GM18519 (cell line): ENCODE measurements around the gene NOS1.

Source experiments
- ATAC-seq: cut with Tn5 transposase; IDR thresholded peaks from one replicate; pipeline ENCODE4 v1.9.1; 2021; ENCODE audit warnings: mild to moderate bottlenecking, moderate library complexity; ENCODE audit not compliant: unreplicated experiment, low FRiP score

The NOS1 gene

DNA sequence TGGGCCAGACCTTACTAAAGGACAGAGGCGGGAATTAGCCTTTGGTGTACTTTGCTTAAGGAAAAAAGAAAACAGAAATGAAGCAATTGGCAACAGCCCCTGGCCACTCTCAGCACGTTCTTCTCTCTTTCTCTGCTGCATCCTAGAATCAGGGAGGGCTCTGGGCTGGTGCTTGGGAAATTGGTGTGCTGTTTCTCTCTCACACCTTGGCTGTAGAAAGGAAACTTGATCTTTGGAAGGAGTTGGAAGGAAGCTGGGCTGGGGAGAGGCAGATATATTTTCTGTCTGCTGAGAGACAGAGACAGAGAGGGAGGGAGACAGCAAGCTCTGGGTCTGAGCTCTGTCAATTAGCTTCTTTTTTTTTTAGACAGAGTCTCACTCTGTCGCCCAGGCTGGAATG lies 27.4 kb downstream of the NOS1 start:
- ATAC-seq: no peak

DNA sequence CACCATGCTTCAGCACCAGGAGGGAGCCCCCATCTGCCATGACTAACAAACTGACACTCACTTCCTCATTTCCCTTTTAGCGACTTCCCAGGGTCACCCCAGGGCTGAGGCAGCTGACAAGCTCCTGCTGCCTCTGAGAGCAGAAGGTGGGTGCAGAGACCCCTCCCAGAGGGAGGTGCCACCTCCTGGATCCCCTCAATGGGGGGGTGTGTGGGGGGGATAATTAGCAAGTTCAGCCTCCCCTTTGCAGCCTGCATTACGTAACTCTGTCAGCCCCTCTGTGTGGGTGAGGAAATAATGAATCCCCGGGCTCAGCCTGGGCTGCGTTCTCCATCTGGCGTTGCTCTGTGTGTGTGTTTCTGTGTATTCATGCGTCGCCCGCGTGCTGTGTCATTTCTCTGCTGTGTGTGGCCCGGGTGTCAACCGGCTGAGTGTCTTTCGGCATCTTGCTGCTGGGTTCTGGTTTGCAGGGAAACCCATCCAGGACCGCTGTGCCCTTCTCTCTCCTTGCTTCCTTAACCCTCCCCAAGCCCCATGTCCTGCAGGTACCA lies 28.0 kb downstream of the NOS1 start:
- no peak for ATAC-seq

DNA sequence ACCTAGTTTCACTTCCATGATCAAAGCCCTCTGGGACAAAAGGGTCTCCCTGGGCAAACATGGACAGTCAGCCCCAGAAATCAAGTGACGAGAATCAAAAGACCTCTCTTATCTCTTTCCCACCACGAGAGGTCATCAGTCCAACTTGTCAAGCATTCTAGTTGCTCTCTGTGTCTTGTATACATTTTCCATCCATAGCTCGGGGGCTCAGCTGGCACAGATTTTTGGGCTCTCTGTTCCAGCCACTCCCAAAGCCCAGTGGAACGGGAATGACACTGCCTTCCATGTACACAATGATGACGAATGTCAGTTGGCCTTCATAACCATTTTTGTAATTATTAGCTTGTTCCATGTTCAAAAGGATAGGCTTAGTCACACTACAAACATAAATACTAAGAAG lies 29.7 kb downstream of the NOS1 start:
- no peak for ATAC-seq

DNA sequence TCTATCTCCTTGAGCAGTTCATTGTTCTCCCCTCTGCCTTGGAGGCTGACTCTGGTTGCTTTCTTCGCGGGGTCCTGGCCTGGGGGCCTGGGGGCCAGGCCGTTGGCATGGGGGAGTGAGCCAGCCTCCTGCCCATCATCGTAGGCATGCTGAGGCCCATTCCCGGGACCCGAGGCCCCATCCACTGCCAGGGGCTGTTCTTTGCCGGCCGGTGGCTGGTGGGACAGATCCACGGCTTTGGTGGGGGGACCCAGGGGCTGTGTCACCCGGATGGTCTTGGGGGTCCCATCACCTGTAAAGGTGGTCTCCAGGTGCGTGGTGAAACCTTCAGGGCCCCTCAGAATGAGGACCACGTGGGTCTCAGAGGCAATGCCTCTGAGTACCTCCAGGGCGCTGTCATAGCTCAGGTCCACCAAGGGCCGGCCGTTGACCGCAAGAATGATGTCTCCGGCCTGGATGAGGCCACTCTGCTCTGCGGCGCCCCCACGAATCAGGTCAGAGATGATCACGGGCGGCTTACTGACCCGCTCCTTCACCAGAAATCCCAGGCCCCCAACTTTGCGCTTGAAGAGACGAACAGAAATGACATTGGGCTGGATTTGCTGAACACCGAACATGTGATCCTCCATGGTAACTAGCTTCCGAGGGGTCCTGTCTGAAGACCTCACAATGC lies 30.8 kb downstream of the NOS1 start:
- ATAC-seq: no peak

DNA sequence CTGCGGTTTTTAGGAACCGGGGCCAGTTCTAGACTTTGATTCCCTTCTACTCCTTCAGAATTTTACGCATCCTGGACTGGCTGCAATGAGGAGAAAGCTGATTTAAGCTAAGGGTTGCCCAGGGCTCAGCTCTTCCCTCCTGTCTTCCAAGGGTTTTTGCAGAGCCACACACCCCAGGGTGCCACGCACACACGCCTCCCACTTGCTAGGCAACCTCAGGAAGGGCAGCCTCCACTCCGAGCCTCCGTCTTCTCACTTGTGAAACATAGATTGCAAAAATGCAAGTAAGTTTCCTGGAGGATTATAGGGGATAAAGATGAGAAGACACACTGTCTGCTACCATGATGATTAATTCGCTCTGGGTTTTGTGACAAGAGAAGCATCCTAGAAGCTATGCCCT lies 31.7 kb downstream of the NOS1 start:
- no peak for ATAC-seq

DNA sequence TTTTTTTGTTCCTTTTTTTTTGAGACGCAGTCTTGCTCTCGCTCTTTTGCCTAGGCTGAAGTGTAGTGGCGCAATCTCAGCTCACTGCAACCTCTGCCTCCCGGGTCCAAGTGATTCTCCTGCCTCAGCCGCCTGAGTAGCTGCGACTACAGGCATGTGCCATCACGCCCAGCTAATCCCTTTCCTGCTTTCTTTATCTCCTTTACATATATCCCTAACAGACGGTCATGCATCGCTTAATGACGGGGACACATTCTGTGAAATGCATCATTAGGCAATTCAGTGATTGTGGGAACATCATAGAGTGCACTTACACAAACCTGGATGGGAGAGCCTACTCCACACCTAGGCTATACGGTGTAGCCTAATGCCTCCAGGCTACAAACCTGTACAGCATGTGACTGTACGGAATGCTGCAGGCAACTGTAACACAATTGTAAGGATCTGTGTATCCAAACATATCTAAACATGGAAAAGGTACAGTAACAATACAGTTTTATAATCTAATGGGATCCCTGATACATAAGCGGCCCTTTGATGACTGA lies 32.8 kb downstream of the NOS1 start:
- ATAC-seq: no peak

DNA sequence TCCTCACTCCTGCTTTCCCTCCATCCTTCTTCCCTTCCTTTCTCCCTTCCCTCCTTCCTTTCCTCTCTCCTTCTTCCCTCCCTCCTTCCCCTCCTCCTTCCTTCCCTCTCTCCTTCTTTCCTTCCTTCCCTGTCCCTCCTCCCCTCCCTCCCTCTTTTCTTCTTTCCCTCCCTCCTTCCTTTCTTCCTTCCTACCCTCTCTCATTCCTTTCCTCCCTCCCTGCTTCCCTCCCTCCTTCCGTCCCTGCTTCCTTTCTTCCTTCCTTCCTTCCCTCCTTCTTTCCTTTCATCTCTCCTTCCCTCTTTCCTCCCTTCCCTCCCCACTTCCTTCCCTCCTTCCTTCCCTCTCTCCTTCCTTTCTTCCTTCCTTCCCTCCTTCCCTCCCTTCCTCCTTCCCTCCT lies 39.0 kb downstream of the NOS1 start:
- ATAC-seq: no peak

DNA sequence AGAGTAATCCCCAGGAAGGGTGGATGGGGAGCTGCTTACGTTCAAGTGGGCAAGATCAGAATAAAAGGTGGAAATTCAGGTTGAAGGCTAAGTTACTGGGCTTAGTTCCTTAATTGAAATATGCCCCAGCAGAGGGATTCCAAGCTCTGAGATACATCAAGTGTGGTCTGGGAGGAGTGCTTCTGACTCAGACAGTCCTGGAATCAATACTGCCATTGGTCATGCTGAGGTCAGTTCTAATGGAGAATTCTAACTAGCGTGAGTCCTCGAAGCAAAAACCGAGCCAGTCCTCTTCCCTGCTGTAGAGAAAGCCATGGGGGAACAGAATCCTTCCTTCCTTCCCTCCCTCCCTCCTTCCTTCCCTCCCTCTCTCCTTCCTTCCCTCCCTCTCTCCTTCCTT lies 39.9 kb downstream of the NOS1 start:
- no peak for ATAC-seq

DNA sequence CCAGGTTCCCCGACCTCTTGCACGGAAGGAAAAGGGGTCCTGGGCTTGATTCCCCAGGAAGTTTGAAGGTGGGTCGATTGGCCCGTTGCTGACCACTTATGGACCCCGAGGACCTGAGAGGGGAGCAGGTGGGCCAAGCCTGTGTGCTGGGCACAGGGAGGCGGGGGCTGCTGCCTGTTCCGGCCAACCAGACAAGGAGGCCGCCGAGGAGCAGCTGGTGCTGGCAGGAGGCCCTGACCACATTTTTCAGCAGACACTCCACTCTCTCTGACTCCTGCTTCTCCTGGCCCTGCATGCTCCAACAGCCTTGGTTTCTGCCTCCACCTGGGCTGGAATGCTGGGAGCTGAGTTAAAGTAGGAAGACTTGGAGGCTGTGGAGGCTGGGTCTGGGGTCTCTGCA lies 42.8 kb downstream of the NOS1 start:
- ATAC-seq: no peak

DNA sequence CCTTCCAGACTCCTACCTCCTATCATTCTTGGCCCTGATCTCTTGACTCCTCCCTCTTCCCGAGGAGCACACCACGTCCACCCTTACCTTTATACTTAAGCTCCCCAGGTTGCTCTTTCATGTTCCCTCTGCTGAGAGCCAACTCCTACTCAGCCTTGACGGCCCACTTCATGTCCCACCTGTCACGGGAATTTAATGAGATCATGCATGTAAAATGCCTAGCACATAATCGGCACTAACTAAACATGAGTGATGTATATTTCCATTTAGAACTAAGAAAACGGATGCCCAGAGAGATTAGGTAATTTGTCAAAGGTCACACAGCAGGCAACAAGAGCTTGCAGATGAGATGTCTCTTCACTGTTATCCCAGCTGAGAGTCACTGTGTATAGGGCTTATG lies 45.1 kb downstream of the NOS1 start:
- no peak for ATAC-seq

DNA sequence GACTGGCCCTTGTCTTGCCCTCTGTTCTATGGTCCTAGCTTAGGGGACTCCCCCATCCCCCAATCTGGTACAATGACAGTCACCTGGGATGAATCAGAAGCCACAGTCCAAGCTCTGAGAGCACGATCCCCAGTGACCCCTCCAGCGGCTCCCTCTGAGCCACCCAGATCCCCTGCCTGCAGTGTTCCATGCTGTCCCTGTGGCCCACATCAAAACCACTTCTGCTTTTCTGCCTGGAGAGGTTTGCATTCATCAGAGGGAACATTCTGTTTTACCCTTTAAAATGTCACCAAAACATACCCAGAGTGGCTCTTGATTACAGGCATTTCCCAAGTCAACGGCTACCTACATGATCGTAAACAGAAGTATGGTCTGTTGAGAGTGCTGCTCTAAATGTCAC lies 47.5 kb downstream of the NOS1 start:
- no peak for ATAC-seq

DNA sequence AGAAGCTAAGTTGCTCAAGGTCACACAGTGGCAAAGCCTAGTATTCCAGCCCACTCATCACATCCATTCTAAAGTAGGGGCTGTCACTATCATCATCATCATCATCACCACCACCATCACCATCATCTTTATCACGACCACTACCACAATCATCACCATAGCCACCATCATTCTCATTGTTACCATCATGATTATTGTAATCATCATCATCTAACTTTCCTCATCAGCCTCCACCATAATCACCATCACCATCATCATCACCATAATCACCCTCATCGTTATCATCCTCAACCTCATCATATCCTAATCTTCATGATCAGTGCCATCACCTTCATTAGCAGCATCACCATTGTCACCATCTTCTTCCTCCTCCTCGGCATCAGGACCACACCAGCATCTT lies 48.7 kb downstream of the NOS1 start:
- ATAC-seq: no peak

DNA sequence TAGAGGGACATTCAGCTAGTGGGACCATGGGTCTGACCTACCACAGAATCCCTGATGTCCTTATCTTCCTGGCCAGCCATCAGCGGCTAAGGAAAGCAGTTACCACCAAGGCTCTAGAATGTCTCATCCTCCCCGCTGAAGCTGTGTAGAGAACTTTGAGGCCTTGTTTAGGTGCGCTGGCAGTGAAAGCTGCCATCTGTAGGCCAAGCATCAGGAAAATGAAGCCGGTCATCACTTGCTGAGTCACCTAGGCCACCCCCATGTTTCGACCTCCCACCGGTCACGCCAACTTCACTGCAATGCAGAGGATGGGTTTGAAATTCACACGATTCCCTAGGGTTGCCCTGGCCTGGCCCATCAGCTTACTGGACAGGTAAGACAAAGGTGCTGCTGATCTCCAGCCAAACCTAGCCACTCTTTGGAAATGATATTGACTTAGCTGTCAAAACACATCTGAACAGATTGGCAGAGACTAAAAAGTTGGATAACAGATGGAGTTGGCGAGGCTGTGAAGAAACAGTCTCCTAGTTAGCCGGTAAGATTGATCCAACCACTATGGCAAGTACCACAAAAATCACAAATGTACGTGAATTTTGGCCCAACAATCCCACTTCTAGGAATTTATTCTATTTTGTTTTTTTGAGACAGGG lies 52.0 kb downstream of the NOS1 start:
- no peak for ATAC-seq

DNA sequence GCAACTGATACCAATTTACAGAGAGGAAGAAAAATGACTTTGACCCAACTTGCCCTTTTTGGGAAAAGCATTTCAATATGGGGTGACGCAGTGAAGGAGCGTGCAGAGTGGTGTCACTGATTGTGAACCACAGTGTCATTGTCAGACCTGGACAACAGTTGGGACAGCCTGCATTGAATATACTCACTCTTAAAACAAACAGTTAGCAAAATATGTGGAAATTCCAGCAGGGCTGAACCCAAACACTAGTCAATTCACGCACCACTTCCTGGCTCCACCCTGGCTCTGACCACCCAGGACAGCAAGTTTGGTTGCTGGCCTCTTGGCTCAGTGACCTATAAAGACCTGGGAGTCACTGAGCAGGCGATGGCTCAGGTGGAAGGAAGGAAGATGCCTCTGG lies 61.3 kb downstream of the NOS1 start:
- ATAC-seq: no peak

DNA sequence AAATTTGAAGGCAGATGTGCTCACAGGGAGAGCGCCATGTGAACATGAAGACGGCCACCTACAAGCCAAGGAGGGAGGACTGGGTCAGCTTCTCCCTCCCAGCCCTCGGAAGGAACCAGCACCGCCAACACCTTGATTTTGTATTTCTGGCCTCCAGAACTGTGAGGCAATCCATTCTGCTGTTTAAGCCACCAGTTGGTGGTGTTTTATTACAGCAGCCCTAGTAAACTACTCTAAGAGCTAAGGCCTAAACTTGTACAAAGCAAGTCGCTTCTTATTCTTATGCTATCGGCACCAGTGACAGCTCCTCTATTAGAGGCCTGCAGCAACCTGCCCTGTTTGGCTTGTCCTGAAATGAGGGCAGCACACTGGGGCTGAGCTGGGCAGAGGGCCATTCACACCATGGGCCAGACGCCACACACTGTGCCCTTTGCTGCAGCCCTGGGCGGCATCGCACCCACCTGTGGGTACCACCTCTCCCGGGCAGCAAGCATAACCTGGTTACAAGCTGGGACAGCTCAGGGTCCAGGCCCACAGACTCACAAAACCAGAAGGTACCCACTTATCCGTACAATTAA lies 62.7 kb downstream of the NOS1 start:
- ATAC-seq: no peak

DNA sequence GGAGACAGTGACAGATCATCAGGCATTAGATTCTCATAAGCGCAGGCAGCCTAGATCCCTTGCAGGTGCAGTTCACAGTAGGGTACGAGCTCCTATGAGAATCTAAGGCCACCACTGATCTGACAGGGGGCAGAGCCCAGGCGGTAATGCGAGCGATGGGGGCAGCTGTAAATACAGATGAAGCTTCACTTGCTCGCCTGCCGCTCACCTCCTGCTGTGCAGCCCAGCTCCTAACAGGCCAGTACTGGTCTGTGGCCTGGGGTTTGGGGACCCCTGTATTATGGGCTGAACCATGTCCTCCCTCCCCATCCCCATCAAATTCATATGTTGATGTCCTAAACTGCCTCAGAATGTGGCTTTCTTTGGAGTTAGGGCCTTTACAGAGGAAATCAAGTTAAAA lies 63.2 kb downstream of the NOS1 start:
- no peak for ATAC-seq

DNA sequence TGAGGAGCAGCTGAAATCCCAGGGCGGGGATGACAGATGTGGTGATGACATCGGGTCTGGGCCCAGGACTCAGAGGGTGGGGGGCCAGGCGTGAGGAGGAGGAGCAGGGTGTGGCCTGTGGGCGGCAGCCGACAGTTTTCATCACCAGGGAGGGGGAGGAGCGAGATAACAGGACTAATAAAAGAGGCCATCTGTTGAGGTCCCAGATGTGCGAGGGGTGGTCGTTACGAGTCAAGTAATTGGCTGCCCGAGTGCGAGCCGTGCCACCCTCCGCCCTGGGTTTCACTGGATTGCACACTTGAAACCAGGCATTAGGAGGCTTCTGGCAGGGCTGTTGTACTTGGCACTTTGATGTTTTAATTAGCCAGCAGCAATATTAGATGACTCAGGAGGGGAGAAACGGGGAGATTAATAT lies 67.2 kb downstream of the NOS1 start:
- ATAC-seq: no peak

DNA sequence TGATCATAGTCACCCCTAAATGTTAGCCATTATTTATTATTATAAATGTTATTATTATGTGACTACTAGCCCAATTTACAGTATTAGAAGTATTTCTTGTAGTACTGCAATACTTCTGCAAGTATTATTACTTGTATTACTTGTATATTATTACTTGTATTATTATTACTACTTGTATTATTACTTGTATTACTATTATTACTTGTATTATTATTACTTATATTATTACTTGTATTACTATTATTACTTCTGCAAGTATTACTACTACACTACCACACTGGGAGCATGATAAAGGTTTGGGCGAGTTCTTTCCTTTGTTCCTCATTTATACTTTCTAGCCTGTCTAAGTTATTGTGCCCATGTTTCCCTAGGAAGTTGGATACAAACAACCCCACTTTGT lies 67.9 kb downstream of the NOS1 start:
- ATAC-seq: no peak

DNA sequence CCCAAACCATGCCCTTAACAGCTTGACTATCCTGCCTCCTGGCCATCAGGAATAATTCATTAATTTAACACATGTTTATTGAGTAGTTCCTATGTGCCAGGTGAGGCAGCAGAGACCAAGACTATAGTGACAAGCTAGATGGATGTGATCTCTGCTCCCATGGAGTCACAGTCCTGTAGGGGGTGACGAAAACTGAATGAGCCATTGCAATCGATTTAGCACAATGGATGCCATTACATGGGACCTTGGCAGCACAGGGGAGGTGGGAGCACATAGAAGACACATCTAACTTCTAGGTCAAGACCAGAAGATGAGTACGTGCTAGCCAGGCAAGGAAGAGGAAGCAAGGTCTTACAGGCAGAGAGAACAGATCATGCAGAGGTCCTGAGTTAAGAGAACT lies 68.7 kb downstream of the NOS1 start:
- no peak for ATAC-seq

DNA sequence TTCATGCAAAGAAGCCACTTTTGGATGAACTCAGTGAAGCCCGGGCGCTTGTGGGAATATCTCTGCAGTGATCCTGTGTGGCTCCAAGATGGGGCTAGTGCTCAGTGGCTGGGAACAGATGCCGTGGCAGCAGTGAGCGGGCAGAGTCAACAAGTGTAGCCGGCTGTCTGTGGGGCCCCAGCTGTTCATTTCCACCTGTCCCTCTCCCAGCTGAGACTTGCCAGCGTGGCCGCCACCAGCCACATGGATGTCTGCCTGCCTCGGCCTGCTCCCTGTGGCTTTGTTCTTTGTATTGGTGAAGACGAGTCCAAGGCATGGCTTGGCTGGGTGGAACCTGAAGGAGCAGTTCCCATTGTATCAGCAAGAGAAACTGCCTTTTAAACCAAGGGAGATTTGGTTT lies 77.3 kb downstream of the NOS1 start:
- no peak for ATAC-seq

DNA sequence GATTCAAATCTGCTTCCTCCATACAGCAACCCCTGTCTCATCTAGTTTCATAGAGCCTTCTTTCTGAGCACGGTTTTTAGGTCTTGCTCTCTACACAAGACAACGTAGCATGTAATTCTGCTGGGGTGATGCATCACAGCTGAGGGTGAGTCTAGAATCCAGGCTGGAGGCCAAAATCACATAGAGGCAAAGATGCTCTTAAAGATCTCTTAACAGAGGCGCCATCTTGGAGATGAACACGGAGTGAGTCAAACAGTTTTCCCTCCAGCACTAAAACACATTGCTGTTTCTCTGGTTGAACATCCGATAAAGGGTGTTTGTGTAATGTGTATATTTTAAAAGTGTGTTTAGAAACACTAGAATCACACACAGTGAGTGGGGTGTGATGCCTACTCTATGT lies 78.9 kb downstream of the NOS1 start:
- ATAC-seq: no peak
